Activated CD8-positive, alpha-beta memory T cell treated with anti-CD3 and anti-CD28 coated beads, Interleukin-2, amount 10 ng/mL, durations not matched to agents 7 days and 5 days (primary cell): Measurements from ENCODE around the gene C1QTNF4. TPM values are rescaled to one million over a fixed set of nuclear protein-coding genes. Genes with fewer than 3 reads are reported as not detected.

ENCODE experiments used
- ATAC-seq: fragments of 150-1000 bp; cut with Tn5 transposase; one replicate; pipeline ENCODE4 v1.10.0; 2021; ENCODE audit warnings: moderate library complexity
- CTCF ChIA-PET: fragments of 350-600 bp; sonication (Branson Sonifier 250); formaldehyde crosslinking; loops from one replicate; lab custom pipeline; 2021; ENCODE audit warnings: antibody characterized with exemption; lab: Charles Lee
- DNase-seq: peaks from one replicate; pipeline ENCODE4 v3.0.0-alpha.2; 2020
- H3K27ac Mint-ChIP-seq: one replicate; pipeline ENCODE4 v1.8.0; 2021; ENCODE audit warnings: mild to moderate bottlenecking, mixed read lengths
- H3K27me3 Mint-ChIP-seq: one replicate; pipeline ENCODE4 v1.8.0; 2021; ENCODE audit warnings: mixed read lengths
- H3K36me3 Mint-ChIP-seq: one replicate; pipeline ENCODE4 v1.8.0; 2021; ENCODE audit warnings: mild to moderate bottlenecking, mixed read lengths
- H3K4me1 Mint-ChIP-seq: one replicate; pipeline ENCODE4 v1.8.0; 2021; ENCODE audit warnings: mixed read lengths
- H3K4me3 Mint-ChIP-seq: one replicate; pipeline ENCODE4 v1.8.0; 2021; ENCODE audit warnings: mild to moderate bottlenecking, moderate library complexity, mixed read lengths
- H3K9me3 Mint-ChIP-seq: one replicate; pipeline ENCODE4 v1.8.0; 2022; ENCODE audit warnings: low read depth, mixed read lengths
- total RNA-seq, 2 experiments: library from RNA; stranded (reverse); gene quantifications; one replicate each; pipeline ENCODE4 v1.2.3, GENCODE V29; 2021

Gene C1QTNF4
- total RNA-seq, 2 experiments from 2014 or later, result 0.23 TPM; not detected in 1

- H3K27ac Mint-ChIP-seq, result no peak overlapping the region
Observed at GRCh38 chr11:47611348-47611794, 17.2 kb upstream of the C1QTNF4 start.

DNA sequence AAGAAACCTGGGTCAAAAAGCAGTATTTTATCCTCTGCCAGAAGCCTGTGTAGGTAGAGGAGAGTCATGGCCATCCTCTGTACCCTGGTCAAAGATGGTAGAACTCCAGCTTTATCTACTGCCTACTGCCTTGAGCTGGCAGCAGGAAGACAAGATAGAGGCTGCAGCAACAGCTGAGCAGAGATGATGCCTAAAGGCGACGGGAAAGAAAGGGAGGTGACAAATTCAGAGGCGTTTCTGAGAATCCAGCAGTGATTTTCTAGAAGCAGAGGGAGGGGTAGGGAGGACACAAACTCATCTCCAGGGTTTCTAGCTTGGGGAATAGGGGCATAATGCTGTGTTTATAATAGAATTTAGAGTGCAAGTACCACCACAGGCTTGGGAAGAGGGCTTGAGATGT, 15.5 kb upstream of the C1QTNF4 start:
- Mint-ChIP-seq H3K4me1 (peaks cover 11% of the 10 kb centered on the region), H3K9me3 (no peaks in the 10 kb centered on the region), H3K4me3 (no peak overlapping the region), H3K27me3 (no peaks in the 10 kb centered on the region), H3K27ac (no peak overlapping the region), H3K36me3 (no peaks in the 10 kb centered on the region)
- CTCF ChIA-PET, result interaction anchor here (1.2 kb wide), 1 partner anchor 32 kb away, joined by 5 read pairs; no protein-coding TSS in a partner anchor
- DNase-seq (no peak), ATAC-seq (no peak)

More at GRCh38 chr11:47611348-47611794, 17.2 kb upstream of the C1QTNF4 start:
- no peak for ATAC-seq
- no peak for DNase-seq
- CTCF ChIA-PET, result no interaction called here
- Mint-ChIP-seq H3K27me3 (no peaks in the 10 kb centered on the region), H3K4me3 (no peak overlapping the region), H3K9me3 (no peaks in the 10 kb centered on the region), H3K4me1 (peaks cover 22% of the 10 kb centered on the region), H3K36me3 (peaks cover 2% of the 10 kb centered on the region)

DNA sequence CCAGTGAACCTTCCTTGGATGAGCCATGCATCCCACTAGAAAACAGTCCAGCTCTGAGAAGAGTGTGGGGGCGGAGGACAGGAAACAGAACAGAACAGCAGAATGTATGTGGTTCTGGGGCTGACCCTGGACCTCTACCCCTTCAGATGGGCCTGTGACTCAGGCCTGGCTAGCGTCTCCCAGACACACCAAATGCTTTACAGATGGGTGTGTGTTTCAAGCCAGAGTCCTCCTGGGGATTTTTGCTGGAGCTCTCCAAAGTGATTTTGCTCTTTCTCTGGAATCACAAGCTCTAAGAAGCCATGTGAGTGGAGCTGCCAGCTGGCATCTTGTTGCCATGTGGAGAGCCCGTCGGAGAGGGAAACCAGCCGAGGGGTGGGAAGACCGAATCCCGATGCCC, 13.2 kb upstream of the C1QTNF4 start:
- CTCF ChIA-PET, result interaction anchor here (0.7 to 1.1 kb wide), 2 partner anchors 9 to 233 kb away, joined by 3 read pairs; no protein-coding TSS in a partner anchor
- no peaks in the 10 kb centered on the region for H3K36me3 Mint-ChIP-seq
- H3K27me3 Mint-ChIP-seq, result no peaks in the 10 kb centered on the region
- no peak overlapping the region for H3K27ac Mint-ChIP-seq
- ATAC-seq (no peak), DNase-seq (no peak)
- H3K4me3 Mint-ChIP-seq, result no peak overlapping the region
- no peaks in the 10 kb centered on the region for H3K9me3 Mint-ChIP-seq
- peaks cover 11% of the 10 kb centered on the region for H3K4me1 Mint-ChIP-seq

DNA sequence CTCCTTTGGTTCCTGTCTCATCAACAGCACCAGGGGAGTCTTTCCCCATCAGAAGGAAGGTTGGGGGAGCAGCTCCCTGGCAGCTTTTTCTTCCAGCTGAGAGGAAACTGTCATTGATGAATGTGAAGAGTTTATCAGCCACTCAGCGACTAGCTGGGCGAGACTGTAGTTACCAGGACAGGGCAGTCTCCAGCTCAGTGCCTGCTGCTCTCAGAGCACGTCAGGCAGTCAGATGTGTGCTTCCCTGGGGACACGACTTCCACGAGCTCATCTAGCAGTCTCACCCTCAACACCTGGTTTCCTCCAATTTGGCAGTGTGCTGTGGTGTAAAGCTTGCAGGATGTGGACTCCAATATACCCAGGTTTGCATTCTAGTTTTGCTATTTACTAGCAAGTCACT, 12.5 kb upstream of the C1QTNF4 start:
- H3K9me3 Mint-ChIP-seq, result no peaks in the 10 kb centered on the region
- CTCF ChIA-PET, result interaction anchor here (0.7 to 1.1 kb wide), 3 partner anchors 10 to 233 kb away, joined by 3 read pairs; no protein-coding TSS in a partner anchor
- no peaks in the 10 kb centered on the region for H3K27me3 Mint-ChIP-seq
- H3K27ac Mint-ChIP-seq, result no peak overlapping the region
- ATAC-seq (no peak), DNase-seq (no peak)
- no peak overlapping the region for H3K4me3 Mint-ChIP-seq
- H3K36me3 Mint-ChIP-seq, result no peaks in the 10 kb centered on the region
- peaks cover 11% of the 10 kb centered on the region for H3K4me1 Mint-ChIP-seq

- H3K9me3 Mint-ChIP-seq, result no peaks in the 10 kb centered on the region
- H3K4me3 Mint-ChIP-seq, result no peak overlapping the region
- ATAC-seq (no peak), DNase-seq (no peak)
- CTCF ChIA-PET, result interaction anchor here (0.7 kb wide), 1 partner anchor 29 kb away, joined by 3 read pairs; no protein-coding TSS in a partner anchor
- no peak overlapping the region for H3K27ac Mint-ChIP-seq
- peaks cover 11% of the 10 kb centered on the region for H3K4me1 Mint-ChIP-seq
- no peaks in the 10 kb centered on the region for H3K27me3 Mint-ChIP-seq
- H3K36me3 Mint-ChIP-seq, result no peaks in the 10 kb centered on the region
Observed at GRCh38 chr11:47605921-47606320, 11.7 kb upstream of the C1QTNF4 start.

DNA sequence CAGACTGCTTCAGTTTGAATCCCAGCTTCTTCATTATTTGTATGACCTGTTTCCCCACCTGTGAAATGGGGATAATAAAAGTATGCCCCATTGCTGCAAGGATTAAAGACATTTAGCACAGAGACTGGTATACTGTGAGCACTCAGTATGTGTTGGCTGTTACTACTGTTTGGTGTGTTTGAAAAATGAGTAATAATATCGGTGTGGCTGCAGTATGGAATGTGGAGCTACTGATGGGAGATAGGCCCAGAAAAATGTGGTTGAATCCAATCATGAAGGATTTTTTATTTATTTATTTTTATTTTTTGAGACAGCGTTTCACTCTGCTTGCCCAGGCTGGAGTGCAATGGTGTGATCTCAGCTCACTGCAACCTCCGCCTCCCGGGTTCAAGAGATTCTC, 9.1 kb upstream of the C1QTNF4 start:
- DNase-seq (no peak), ATAC-seq (no peak)
- H3K9me3 Mint-ChIP-seq, result no peaks in the 10 kb centered on the region
- no peaks in the 10 kb centered on the region for H3K27me3 Mint-ChIP-seq
- no peaks in the 10 kb centered on the region for H3K36me3 Mint-ChIP-seq
- no peak overlapping the region for H3K27ac Mint-ChIP-seq
- peaks cover 2% of the 10 kb centered on the region for H3K4me1 Mint-ChIP-seq
- CTCF ChIA-PET, result no interaction called here
- no peak overlapping the region for H3K4me3 Mint-ChIP-seq

DNA sequence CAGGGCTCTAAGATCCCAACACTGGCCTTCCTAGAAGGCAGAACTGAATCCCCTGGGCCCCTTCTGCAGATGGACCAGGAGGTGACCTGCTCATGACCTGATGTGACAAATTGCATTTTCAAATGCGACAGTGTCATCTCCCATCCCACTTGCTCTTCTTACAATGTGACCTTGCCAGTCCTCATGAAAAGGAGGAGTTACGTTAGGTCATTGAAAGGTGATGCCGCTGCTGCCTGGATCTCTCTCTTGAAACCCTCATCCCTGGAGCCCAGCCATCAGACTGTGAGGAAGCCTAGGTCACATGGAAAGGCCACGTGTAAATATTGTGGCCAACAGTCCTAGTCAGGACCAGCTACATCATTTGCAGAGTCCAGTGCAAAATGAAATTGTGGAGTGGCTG, 5.7 kb upstream of the C1QTNF4 start:
- CTCF ChIA-PET, result no interaction called here
- Mint-ChIP-seq H3K27ac (no peak overlapping the region), H3K27me3 (peaks cover 12% of the 10 kb centered on the region), H3K9me3 (no peaks in the 10 kb centered on the region), H3K4me3 (no peak overlapping the region), H3K36me3 (no peaks in the 10 kb centered on the region), H3K4me1 (no peaks in the 10 kb centered on the region)
- ATAC-seq (no peak), DNase-seq (no peak)

- CTCF ChIA-PET, result no interaction called here
- Mint-ChIP-seq H3K9me3 (no peaks in the 10 kb centered on the region), H3K4me3 (no peak overlapping the region), H3K4me1 (peaks cover 24% of the 10 kb centered on the region), H3K27me3 (peaks cover 37% of the 10 kb centered on the region), H3K36me3 (no peaks in the 10 kb centered on the region), H3K27ac (no peak overlapping the region)
- DNase-seq (no peak), ATAC-seq (no peak)
Observed at GRCh38 chr11:47595967-47596366, 1.8 kb upstream of the C1QTNF4 start.

DNA sequence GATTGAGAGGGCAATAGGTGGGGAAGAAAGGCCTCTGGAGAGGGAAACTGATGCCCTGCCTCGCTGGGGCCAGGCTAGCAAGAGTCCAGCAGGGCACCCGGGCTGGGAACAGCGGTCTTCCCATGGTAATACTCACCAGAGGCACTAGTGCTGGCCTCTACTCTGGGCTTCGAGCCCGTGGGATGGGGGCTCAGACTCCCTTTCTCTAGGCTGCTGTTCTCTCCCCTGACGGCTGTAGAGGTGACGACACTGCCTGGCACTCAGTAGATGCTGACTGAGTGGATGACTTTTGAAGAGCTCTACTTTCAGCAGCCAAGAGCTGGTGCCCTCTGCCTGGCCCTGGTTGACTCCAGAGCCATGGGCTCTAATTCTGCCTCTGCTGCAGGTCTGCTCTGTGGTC, 818 bp upstream of the C1QTNF4 start:
- ATAC-seq (peak; percentile 32), DNase-seq (no peak)
- Mint-ChIP-seq H3K27me3 (peaks cover 37% of the 10 kb centered on the region), H3K36me3 (no peaks in the 10 kb centered on the region), H3K9me3 (no peaks in the 10 kb centered on the region), H3K4me1 (peaks cover 25% of the 10 kb centered on the region), H3K4me3 (no peak overlapping the region), H3K27ac (no peak overlapping the region)
- CTCF ChIA-PET, result no interaction called here

DNA sequence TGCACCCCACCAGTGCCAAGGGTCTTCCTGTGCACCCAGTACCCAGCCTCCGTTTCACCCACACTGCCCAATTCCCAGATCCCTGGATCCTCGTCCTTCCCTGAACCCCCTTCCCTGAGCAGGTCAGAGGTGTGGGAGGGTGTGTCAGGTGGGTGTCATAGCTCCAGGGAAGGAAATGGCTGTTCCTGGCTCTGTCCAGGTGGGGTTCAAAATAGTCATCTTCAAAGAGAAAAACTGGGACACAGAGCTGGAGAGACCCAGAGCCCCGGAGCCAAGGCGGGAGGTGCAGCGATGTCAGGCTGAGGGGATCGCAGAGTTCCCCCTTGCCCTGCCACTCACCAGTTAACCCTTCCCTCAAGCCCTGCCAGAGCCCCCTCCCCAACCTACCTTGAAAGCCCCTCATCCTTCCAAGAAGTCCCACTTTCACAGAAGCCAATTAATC, 698 bp downstream of the C1QTNF4 start:
- Mint-ChIP-seq H3K27me3 (peaks cover 37% of the 10 kb centered on the region), H3K27ac (no peak overlapping the region), H3K36me3 (no peaks in the 10 kb centered on the region), H3K4me1 (peaks cover 25% of the 10 kb centered on the region), H3K9me3 (no peaks in the 10 kb centered on the region), H3K4me3 (no peak overlapping the region)
- ATAC-seq, result no peak
- DNase-seq, result no peak
- CTCF ChIA-PET, result no interaction called here

DNA sequence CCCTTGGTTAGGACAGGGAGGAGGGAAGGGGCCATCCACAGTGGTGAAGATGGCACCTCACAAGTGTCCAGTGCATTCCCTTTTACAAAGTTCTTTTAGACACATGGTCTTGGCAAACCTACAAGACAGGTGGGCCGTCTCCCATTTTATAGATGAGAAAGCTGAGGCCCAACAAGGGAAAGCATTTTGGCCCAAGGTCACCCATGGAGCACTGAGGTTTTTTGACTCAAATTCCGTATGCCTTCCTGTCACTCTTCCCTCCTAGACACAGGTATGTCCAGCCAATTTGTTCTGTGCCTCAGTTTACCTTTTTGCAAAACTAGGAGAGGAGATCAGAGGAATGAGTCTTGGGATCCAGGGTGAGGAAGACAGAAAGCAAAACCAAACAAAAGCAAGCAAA, 1.2 kb downstream of the C1QTNF4 start:
- H3K27ac Mint-ChIP-seq, result no peak overlapping the region
- no peak for DNase-seq
- H3K4me1 Mint-ChIP-seq, result peaks cover 25% of the 10 kb centered on the region
- CTCF ChIA-PET, result no interaction called here
- no peaks in the 10 kb centered on the region for H3K9me3 Mint-ChIP-seq
- no peak for ATAC-seq
- H3K27me3 Mint-ChIP-seq, result peaks cover 37% of the 10 kb centered on the region
- H3K36me3 Mint-ChIP-seq, result no peaks in the 10 kb centered on the region
- H3K4me3 Mint-ChIP-seq, result no peak overlapping the region

DNA sequence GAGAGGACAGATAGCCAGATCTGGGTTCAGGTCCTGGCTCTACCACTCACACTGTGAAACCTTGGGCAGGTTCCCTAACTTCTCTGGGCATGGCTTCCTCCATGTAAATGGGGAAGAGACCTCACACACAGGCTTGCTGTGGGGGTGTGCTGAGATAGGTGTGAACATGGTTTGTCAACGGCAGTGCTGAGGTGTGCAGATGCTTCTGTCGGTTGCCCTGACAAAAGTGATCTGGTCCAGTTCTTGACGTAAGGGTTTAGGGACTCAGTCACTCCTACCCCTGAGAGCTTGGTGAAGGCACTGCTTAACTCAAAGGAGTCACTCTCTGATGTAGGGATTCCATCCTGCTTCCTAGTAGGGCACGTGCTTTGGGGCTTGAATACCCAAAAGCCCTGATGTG, 2.0 kb downstream of the C1QTNF4 start:
- Mint-ChIP-seq H3K4me3 (no peak overlapping the region), H3K27me3 (peaks cover 37% of the 10 kb centered on the region), H3K27ac (peak overlapping the region; percentile 19), H3K9me3 (no peaks in the 10 kb centered on the region), H3K4me1 (peaks cover 25% of the 10 kb centered on the region), H3K36me3 (no peaks in the 10 kb centered on the region)
- no peak for DNase-seq
- CTCF ChIA-PET, result no interaction called here
- ATAC-seq, result no peak

DNA sequence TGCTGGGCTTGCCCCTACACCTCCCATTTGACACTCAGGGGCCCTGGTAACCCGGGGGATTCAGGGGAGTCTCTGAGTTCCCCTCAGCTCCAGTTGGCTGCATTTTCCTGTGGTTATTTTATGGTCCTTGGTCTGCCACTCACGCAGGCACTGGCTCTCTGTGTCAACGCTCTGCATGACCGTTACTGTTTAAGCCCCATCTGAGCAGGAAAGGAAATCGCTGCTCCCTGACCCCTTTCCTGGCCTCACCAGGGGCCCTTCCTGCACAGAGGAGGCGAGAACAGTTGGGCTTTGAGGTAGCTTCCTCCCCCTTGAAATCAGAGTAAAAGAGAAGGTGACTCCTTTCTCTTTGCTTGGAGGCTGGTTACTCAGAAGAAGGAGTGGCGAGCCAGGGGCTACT, 2.4 kb downstream of the C1QTNF4 start:
- Mint-ChIP-seq H3K36me3 (no peaks in the 10 kb centered on the region), H3K27me3 (peaks cover 37% of the 10 kb centered on the region), H3K27ac (peak overlapping the region; percentile 19), H3K4me1 (peaks cover 26% of the 10 kb centered on the region), H3K4me3 (no peak overlapping the region), H3K9me3 (no peaks in the 10 kb centered on the region)
- ATAC-seq (no peak), DNase-seq (no peak)
- CTCF ChIA-PET, result interaction anchor here (0.6 kb wide), 1 partner anchor 386 kb away, joined by 3 read pairs; no protein-coding TSS in a partner anchor

GRCh38 chr11:47589977-47590861, 4.0 kb downstream of the C1QTNF4 start:
- Mint-ChIP-seq H3K27me3 (peaks cover 28% of the 10 kb centered on the region), H3K9me3 (no peaks in the 10 kb centered on the region), H3K4me1 (peaks cover 29% of the 10 kb centered on the region), H3K4me3 (no peak overlapping the region), H3K36me3 (no peaks in the 10 kb centered on the region), H3K27ac (no peak overlapping the region)
- no peak for DNase-seq
- ATAC-seq, result no peak
- CTCF ChIA-PET, result no interaction called here
